ENCODE results near the gene CDSN.
A peak's percentile ranks its signal among the peaks of the same experiment; 100 is the strongest.

CDSN gene

DNA sequence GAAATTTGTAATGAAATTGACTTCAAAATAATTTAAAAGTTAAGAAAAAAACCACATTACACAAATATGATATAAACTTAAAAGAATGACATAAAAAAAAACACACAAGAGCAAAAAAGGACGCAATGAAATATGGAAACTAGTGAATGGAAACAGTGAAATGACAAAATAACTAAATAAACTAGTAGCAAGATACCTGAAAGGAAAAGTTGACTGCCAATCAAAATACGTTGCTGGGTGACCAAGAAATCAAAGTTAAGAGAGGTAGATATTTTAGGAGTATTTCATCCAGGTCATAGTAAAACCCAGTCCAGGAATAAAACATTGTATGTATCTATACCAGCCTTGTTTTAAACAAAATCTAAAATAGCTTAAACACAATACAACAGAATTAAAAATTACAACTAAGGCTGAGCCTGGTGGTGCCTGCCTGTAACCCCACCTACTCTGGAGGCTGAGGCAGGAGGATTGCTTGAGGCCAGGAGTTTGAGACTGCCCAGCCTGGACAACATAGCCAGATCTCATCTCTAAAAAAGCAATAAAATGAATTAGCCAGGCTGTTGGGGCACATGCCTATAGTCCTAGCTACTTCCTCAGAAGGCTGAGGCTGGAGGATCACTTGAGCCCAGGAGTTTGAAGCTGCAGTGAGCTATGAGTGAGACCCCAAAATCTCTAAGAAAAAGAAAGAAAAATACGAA is 29.8 kb downstream of the CDSN start:
- no peaks in the 10 kb centered on the region for H3K27me3 ChIP-seq (ENCODE audit: control insufficient read depth in 5 of 5, insufficient read depth in 4 of 5, low read length in 5 of 5)
- no peaks in the 10 kb centered on the region for H3K9me3 ChIP-seq (ENCODE audit: control insufficient read depth in 5 of 5, low read length in 5 of 5)
- H3K27ac ChIP-seq (ENCODE audit: low read depth, low read length): no peak overlapping the region
- H3K4me3 ChIP-seq (ENCODE audit: low read depth in 1 of 5, low read length in 5 of 5): no peak overlapping the region
- no peaks in the 10 kb centered on the region for H3K36me3 ChIP-seq (ENCODE audit: control insufficient read depth in 5 of 5, insufficient read depth in 5 of 5, low read length in 5 of 5)
- peaks cover 6 to 35% (median 21%) of the 10 kb centered on the region in 5 donors for H3K4me1 ChIP-seq (ENCODE audit: control insufficient read depth in 5 of 5, insufficient read depth in 5 of 5, low read length in 5 of 5)
- no peak overlapping the region for H3K9ac ChIP-seq (ENCODE audit: low read length in 5 of 5)

DNA sequence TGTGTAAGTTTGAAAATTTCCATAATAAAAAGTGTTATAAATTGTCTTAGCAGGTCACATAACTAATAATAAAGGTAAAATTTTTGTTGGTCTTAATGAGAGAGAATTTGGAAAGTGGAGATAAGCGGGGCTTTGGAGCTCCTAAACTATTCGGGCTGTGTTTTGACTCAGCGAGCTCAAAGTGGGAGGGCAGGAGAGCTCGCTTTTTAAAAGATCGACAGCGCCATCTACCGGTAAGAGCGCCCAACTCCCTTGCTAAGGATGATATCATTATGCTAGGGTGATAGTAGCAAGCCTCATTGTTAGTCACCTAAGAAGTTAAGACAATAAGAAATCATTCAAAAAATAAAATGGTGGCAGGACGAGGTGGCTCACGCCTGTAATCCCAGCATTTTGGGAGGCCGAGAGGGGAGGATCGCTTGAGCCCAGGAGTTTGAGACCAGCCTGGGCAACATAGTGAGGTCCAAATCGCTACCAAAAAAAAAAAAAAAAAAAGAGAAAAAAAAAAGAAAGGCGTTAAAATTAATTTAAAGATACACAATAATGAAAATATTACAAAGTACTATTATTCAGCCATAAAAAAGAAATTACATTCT is 32.7 kb downstream of the CDSN start:
- no peak overlapping the region for H3K9ac ChIP-seq (ENCODE audit: low read length in 5 of 5)

DNA sequence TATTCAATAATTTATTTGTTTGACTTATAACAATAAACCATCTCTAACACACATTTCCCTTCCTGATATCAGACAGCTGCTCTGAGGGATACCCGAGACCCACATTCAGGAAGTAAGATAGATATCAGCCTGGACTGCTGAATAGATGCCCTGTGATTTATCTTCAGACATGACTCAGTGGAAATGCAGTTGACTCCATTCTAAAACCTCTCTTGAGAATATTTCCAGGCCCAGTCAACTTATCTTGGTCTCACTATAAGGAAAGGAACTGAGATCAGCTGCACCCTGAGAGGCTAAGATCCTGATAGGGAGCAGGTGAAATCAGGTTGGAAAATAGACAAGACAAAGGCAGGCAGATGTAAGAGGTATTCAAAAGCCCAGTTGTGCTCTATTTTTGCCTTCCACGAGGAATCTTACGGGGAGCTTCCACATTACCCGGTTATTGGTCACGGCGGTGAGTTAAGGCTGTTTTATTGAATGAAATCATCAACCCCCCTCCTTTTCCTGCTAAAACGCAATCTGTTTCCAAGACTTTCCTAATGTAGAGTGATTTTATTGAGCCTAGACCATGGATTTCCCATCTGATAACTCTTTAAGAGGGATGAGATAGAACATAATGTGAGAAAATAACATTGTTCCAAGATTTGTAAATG is 33.3 kb downstream of the CDSN start:
- Histone ChIP-seq H3K36me3 (ENCODE audit: control insufficient read depth in 5 of 5, insufficient read depth in 5 of 5, low read length in 5 of 5) (no peaks in the 10 kb centered on the region), H3K9ac (ENCODE audit: low read length in 5 of 5) (peak overlapping the region in 1 of 5 donors; percentile 35), H3K27me3 (ENCODE audit: control insufficient read depth in 5 of 5, insufficient read depth in 4 of 5, low read length in 5 of 5) (no peaks in the 10 kb centered on the region), H3K9me3 (ENCODE audit: control insufficient read depth in 5 of 5, low read length in 5 of 5) (no peaks in the 10 kb centered on the region), H3K4me1 (ENCODE audit: control insufficient read depth in 5 of 5, insufficient read depth in 5 of 5, low read length in 5 of 5) (peaks cover 2 to 21% (median 16%) of the 10 kb centered on the region in 5 donors), H3K4me3 (ENCODE audit: low read depth in 1 of 5, low read length in 5 of 5) (no peak overlapping the region), H3K27ac (ENCODE audit: low read depth, low read length) (no peak overlapping the region)

More for the DNA sequence above, 32.7 kb downstream of the CDSN start:
- Histone ChIP-seq H3K36me3 (ENCODE audit: control insufficient read depth in 5 of 5, insufficient read depth in 5 of 5, low read length in 5 of 5) (no peaks in the 10 kb centered on the region), H3K27me3 (ENCODE audit: control insufficient read depth in 5 of 5, insufficient read depth in 4 of 5, low read length in 5 of 5) (no peaks in the 10 kb centered on the region), H3K27ac (ENCODE audit: low read depth, low read length) (no peak overlapping the region), H3K4me3 (ENCODE audit: low read depth in 1 of 5, low read length in 5 of 5) (no peak overlapping the region), H3K4me1 (ENCODE audit: control insufficient read depth in 5 of 5, insufficient read depth in 5 of 5, low read length in 5 of 5) (peaks cover 2 to 21% (median 16%) of the 10 kb centered on the region in 5 donors), H3K9me3 (ENCODE audit: control insufficient read depth in 5 of 5, low read length in 5 of 5) (no peaks in the 10 kb centered on the region)

- Histone ChIP-seq H3K9me3 (ENCODE audit: control insufficient read depth in 5 of 5, low read length in 5 of 5) (no peaks in the 10 kb centered on the region), H3K9ac (ENCODE audit: low read length in 5 of 5) (no peak overlapping the region), H3K27me3 (ENCODE audit: control insufficient read depth in 5 of 5, insufficient read depth in 4 of 5, low read length in 5 of 5) (no peaks in the 10 kb centered on the region), H3K27ac (ENCODE audit: low read depth, low read length) (no peak overlapping the region), H3K4me3 (ENCODE audit: low read depth in 1 of 5, low read length in 5 of 5) (no peak overlapping the region), H3K4me1 (ENCODE audit: control insufficient read depth in 5 of 5, insufficient read depth in 5 of 5, low read length in 5 of 5) (peaks cover 2 to 26% (median 22%) of the 10 kb centered on the region in 5 donors), H3K36me3 (ENCODE audit: control insufficient read depth in 5 of 5, insufficient read depth in 5 of 5, low read length in 5 of 5) (no peaks in the 10 kb centered on the region)
Observed at GRCh38 chr6:31083742-31084354, 36.4 kb downstream of the CDSN start.

GRCh38 chr6:31081872-31082271 is 38.4 kb downstream of the CDSN start:
- no peak overlapping the region for H3K27ac ChIP-seq (ENCODE audit: low read depth, low read length)
- no peaks in the 10 kb centered on the region for H3K36me3 ChIP-seq (ENCODE audit: control insufficient read depth in 5 of 5, insufficient read depth in 5 of 5, low read length in 5 of 5)
- H3K9ac ChIP-seq (ENCODE audit: low read length in 5 of 5): no peak overlapping the region
- H3K27me3 ChIP-seq (ENCODE audit: control insufficient read depth in 5 of 5, insufficient read depth in 4 of 5, low read length in 5 of 5): no peaks in the 10 kb centered on the region
- peaks cover under 1 to 20% (median 16%) of the 10 kb centered on the region in 5 donors for H3K4me1 ChIP-seq (ENCODE audit: control insufficient read depth in 5 of 5, insufficient read depth in 5 of 5, low read length in 5 of 5)
- H3K4me3 ChIP-seq (ENCODE audit: low read depth in 1 of 5, low read length in 5 of 5): no peak overlapping the region
- no peaks in the 10 kb centered on the region for H3K9me3 ChIP-seq (ENCODE audit: control insufficient read depth in 5 of 5, low read length in 5 of 5)

- Histone ChIP-seq H3K9ac (ENCODE audit: low read length in 5 of 5) (no peak overlapping the region), H3K9me3 (ENCODE audit: control insufficient read depth in 5 of 5, low read length in 5 of 5) (no peaks in the 10 kb centered on the region), H3K4me1 (ENCODE audit: control insufficient read depth in 5 of 5, insufficient read depth in 5 of 5, low read length in 5 of 5) (peaks cover 0 to 18% (median 15%) of the 10 kb centered on the region in 5 donors), H3K27me3 (ENCODE audit: control insufficient read depth in 5 of 5, insufficient read depth in 4 of 5, low read length in 5 of 5) (no peaks in the 10 kb centered on the region), H3K27ac (ENCODE audit: low read depth, low read length) (no peak overlapping the region), H3K4me3 (ENCODE audit: low read depth in 1 of 5, low read length in 5 of 5) (peak overlapping the region in 3 of 5 donors; percentile 23 to 36 (median 29)), H3K36me3 (ENCODE audit: control insufficient read depth in 5 of 5, insufficient read depth in 5 of 5, low read length in 5 of 5) (no peaks in the 10 kb centered on the region)
Observed at GRCh38 chr6:31079656-31080261, 40.5 kb downstream of the CDSN start.

DNA sequence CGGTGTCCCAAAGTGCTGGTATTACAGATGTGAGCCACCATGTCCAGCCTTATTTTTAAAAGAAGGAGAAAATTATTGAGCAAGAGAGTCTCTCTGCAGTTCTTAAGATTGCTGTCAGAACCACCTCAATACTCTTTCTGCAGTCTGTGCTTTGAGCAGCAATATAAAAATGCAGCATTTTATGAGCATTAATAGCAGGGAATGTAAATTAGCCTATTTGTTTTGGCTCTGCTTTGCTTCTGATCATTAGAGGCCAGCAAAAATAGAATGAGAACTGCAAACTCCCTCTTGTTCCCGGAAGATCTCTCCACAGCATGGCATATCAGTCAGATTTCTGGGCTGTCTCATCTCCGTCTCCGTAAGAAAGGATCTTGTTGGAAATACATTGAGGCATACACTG is 43.6 kb downstream of the CDSN start:
- H3K27ac ChIP-seq (ENCODE audit: low read depth, low read length): no peak overlapping the region
- H3K36me3 ChIP-seq (ENCODE audit: control insufficient read depth in 5 of 5, insufficient read depth in 5 of 5, low read length in 5 of 5): no peaks in the 10 kb centered on the region
- H3K9ac ChIP-seq (ENCODE audit: low read length in 5 of 5): no peak overlapping the region
- H3K9me3 ChIP-seq (ENCODE audit: control insufficient read depth in 5 of 5, low read length in 5 of 5): no peaks in the 10 kb centered on the region
- H3K4me3 ChIP-seq (ENCODE audit: low read depth in 1 of 5, low read length in 5 of 5): no peak overlapping the region
- H3K27me3 ChIP-seq (ENCODE audit: control insufficient read depth in 5 of 5, insufficient read depth in 4 of 5, low read length in 5 of 5): no peaks in the 10 kb centered on the region
- H3K4me1 ChIP-seq (ENCODE audit: control insufficient read depth in 5 of 5, insufficient read depth in 5 of 5, low read length in 5 of 5): peaks cover 3 to 17% (median 12%) of the 10 kb centered on the region in 5 donors

- Histone ChIP-seq H3K9ac (ENCODE audit: low read length in 5 of 5) (no peak overlapping the region), H3K4me3 (ENCODE audit: low read depth in 1 of 5, low read length in 5 of 5) (no peak overlapping the region), H3K4me1 (ENCODE audit: control insufficient read depth in 5 of 5, insufficient read depth in 5 of 5, low read length in 5 of 5) (peaks cover 3 to 17% (median 12%) of the 10 kb centered on the region in 5 donors), H3K27ac (ENCODE audit: low read depth, low read length) (no peak overlapping the region), H3K27me3 (ENCODE audit: control insufficient read depth in 5 of 5, insufficient read depth in 4 of 5, low read length in 5 of 5) (no peaks in the 10 kb centered on the region), H3K36me3 (ENCODE audit: control insufficient read depth in 5 of 5, insufficient read depth in 5 of 5, low read length in 5 of 5) (no peaks in the 10 kb centered on the region), H3K9me3 (ENCODE audit: control insufficient read depth in 5 of 5, low read length in 5 of 5) (no peaks in the 10 kb centered on the region)
Observed at GRCh38 chr6:31075528-31075927, 44.7 kb downstream of the CDSN start.

GRCh38 chr6:31074401-31074800 is 45.8 kb downstream of the CDSN start:
- Histone ChIP-seq H3K27me3 (ENCODE audit: control insufficient read depth in 5 of 5, insufficient read depth in 4 of 5, low read length in 5 of 5) (no peaks in the 10 kb centered on the region), H3K9ac (ENCODE audit: low read length in 5 of 5) (no peak overlapping the region), H3K27ac (ENCODE audit: low read depth, low read length) (no peak overlapping the region), H3K4me1 (ENCODE audit: control insufficient read depth in 5 of 5, insufficient read depth in 5 of 5, low read length in 5 of 5) (peaks cover 3 to 11% (median 8%) of the 10 kb centered on the region in 5 donors), H3K36me3 (ENCODE audit: control insufficient read depth in 5 of 5, insufficient read depth in 5 of 5, low read length in 5 of 5) (no peaks in the 10 kb centered on the region), H3K9me3 (ENCODE audit: control insufficient read depth in 5 of 5, low read length in 5 of 5) (no peaks in the 10 kb centered on the region), H3K4me3 (ENCODE audit: low read depth in 1 of 5, low read length in 5 of 5) (no peak overlapping the region)

Data from subcutaneous abdominal adipose tissue (tissue), 5 donors.